HepG2 (cell line): ENCODE data around the gene YEATS4. TPM values are rescaled to one million over a fixed set of nuclear protein-coding genes. Genes with fewer than 3 reads are reported as not detected.

Experiments
- EP300 ChIP-seq, 3 experiments: sonication (generic) in 1 of 3; formaldehyde crosslinking in 1 of 3; IDR thresholded peaks; 2 replicates each; pipeline versions ENCODE4 v1.5.1 to v1.6.1; 2011 to 2020; ENCODE audit warnings: low read depth in 2 of 3, low read length in 2 of 3, borderline replicate concordance in 1 of 3, improper control_type of control experiment in 1 of 3, mild to moderate bottlenecking in 1 of 3, missing genetic modification reagents in 1 of 3, moderate library complexity in 1 of 3
- ETV5 ChIP-seq: IDR thresholded peaks from 2 replicates; pipeline ENCODE4 v1.6.1; 2018; ENCODE audit warnings: missing biosample characterization, missing genetic modification reagents, inconsistent platforms, borderline replicate concordance
- FOXO1 ChIP-seq: sonication (generic); formaldehyde crosslinking; IDR thresholded peaks from 2 replicates; pipeline ENCODE4 v1.4.0; 2020; ENCODE audit warnings: missing genetic modification reagents
- FOXP1 ChIP-seq, 2 experiments: fragments of 450-650 bp in 1 of 2; IDR thresholded peaks; 2 replicates each; pipeline ENCODE4 v1.6.1; 2017 to 2018; ENCODE audit warnings: antibody characterized with exemption in 1 of 2
- HMG20A ChIP-seq: IDR thresholded peaks from 2 replicates; pipeline ENCODE4 v1.6.1; 2016; ENCODE audit warnings: borderline replicate concordance
- HNRNPL ChIP-seq: fragments of 200-400 bp; formaldehyde crosslinking; IDR thresholded peaks from 2 replicates; pipeline ENCODE4 v1.6.1; 2017; ENCODE audit warnings: mild to moderate bottlenecking, low read depth, low read length
- HOMEZ ChIP-seq: IDR thresholded peaks from 2 replicates; pipeline ENCODE4 v1.6.1; 2016; ENCODE audit warnings: low read depth
- HOXD1 ChIP-seq: sonication (generic); formaldehyde crosslinking; IDR thresholded peaks from 2 replicates; pipeline ENCODE4 v1.5.0; 2020; ENCODE audit warnings: missing genetic modification reagents
- IRF2 ChIP-seq: IDR thresholded peaks from 2 replicates; pipeline ENCODE4 v1.6.1; 2018; ENCODE audit warnings: missing genetic modification reagents, missing compliant biosample characterization
- KLF16 ChIP-seq, 2 experiments: sonication (generic) in 1 of 2; formaldehyde crosslinking in 1 of 2; IDR thresholded peaks; 2 replicates each; pipeline versions ENCODE4 v1.6.1 to v1.8.0; 2016 to 2023; ENCODE audit warnings: missing genetic modification reagents in 2 of 2, missing compliant biosample characterization in 1 of 2
- MYPOP ChIP-seq: sonication (generic); formaldehyde crosslinking; IDR thresholded peaks from 2 replicates; pipeline ENCODE4 v1.8.1; 2023; ENCODE audit warnings: mild to moderate bottlenecking, moderate library complexity, missing genetic modification reagents
- PRPF4 ChIP-seq: fragments of 200-400 bp; formaldehyde crosslinking; IDR thresholded peaks from 2 replicates; pipeline ENCODE4 v1.6.1; 2016; ENCODE audit warnings: low read length, low read depth; ENCODE audit not compliant: poor library complexity, severe bottlenecking
- RBFOX2 ChIP-seq: fragments of 200-400 bp; formaldehyde crosslinking; IDR thresholded peaks from 2 replicates; pipeline ENCODE4 v1.6.1; 2017; ENCODE audit warnings: low read depth, mild to moderate bottlenecking, low read length
- SOX6 ChIP-seq, 2 experiments: fragments of 450-650 bp in 1 of 2; sonication (generic) in 1 of 2; formaldehyde crosslinking in 1 of 2; IDR thresholded peaks; 2 replicates each; pipeline versions ENCODE4 v1.4.0 to v1.6.1; 2017 to 2020; ENCODE audit warnings: antibody characterized with exemption in 1 of 2, mild to moderate bottlenecking in 1 of 2, missing genetic modification reagents in 1 of 2
- TEAD2 ChIP-seq: sonication (generic); formaldehyde crosslinking; IDR thresholded peaks from 2 replicates; pipeline ENCODE4 v1.9.0; 2021; ENCODE audit warnings: missing genetic modification reagents
- TOPORS ChIP-seq: sonication (generic); formaldehyde crosslinking; IDR thresholded peaks from 2 replicates; pipeline ENCODE4 v1.8.0; 2023; ENCODE audit warnings: mild to moderate bottlenecking, missing genetic modification reagents
- ZNF136 ChIP-seq: sonication (generic); formaldehyde crosslinking; IDR thresholded peaks from 2 replicates; pipeline ENCODE4 v1.8.1; 2022; ENCODE audit warnings: low read depth, mild to moderate bottlenecking, moderate library complexity, missing genetic modification reagents
- ZNF18 ChIP-seq: sonication (generic); formaldehyde crosslinking; IDR thresholded peaks from 2 replicates; pipeline ENCODE4 v1.8.0; 2022; ENCODE audit warnings: mild to moderate bottlenecking, missing genetic modification reagents; ENCODE audit not compliant: insufficient replicate concordance
- ZNF225 ChIP-seq: sonication (generic); formaldehyde crosslinking; IDR thresholded peaks from 2 replicates; pipeline ENCODE4 v1.4.0; 2020; ENCODE audit warnings: mild to moderate bottlenecking, missing genetic modification reagents
- ZNF329 ChIP-seq: sonication (generic); formaldehyde crosslinking; IDR thresholded peaks from 2 replicates; pipeline ENCODE4 v1.9.0; 2021; ENCODE audit warnings: low read depth, mild to moderate bottlenecking, missing genetic modification reagents
- ZNF615 ChIP-seq: sonication (generic); formaldehyde crosslinking; IDR thresholded peaks from 2 replicates; pipeline ENCODE4 v1.5.0; 2020; ENCODE audit warnings: mild to moderate bottlenecking, missing genetic modification reagents, borderline replicate concordance
- ZNF740 ChIP-seq: sonication (generic); formaldehyde crosslinking; IDR thresholded peaks from 2 replicates; pipeline ENCODE4 v1.4.0; 2020; ENCODE audit warnings: missing genetic modification reagents
- ZNF788 ChIP-seq: sonication (generic); formaldehyde crosslinking; IDR thresholded peaks from 2 replicates; pipeline ENCODE4 v1.5.0; 2020; ENCODE audit warnings: mild to moderate bottlenecking, missing genetic modification reagents, borderline replicate concordance
- polyA plus RNA-seq, 8 experiments: library from polyadenylated mRNA; depleted of rRNA in 3 of 8; stranded (reverse) in 7 of 8; unstranded in 1 of 8; fragments of >200 nt; fragmentation: Illumina TruSeq in 4 of 8; extraction: Trizol in 4 of 8; gene quantifications; 2 replicates each; pipeline versions ENCODE4 v1.2.1 to v1.2.3, GENCODE V29; 2011 to 2016; ENCODE audit warnings: low read depth in 4 of 8, missing spikeins in 1 of 8, mixed read lengths in 1 of 8; ENCODE audit not compliant: insufficient read depth in 1 of 8
- total RNA-seq, 5 experiments: library from RNA; depleted of rRNA; stranded (reverse); fragments of >200 nt; fragmentation: Illumina TruSeq; extraction: Trizol; gene quantifications; 2 replicates each; pipeline ENCODE4 v1.2.3, GENCODE V29; 2016; ENCODE audit warnings: low read depth in 1 of 5

Gene YEATS4
- total and polyA plus RNA-seq, 2 of the 13 experiments (the other 11 are each of a cell fraction or from before 2014, with no cell fraction given) = 16.8 to 45.0 TPM

- 0 out of 2 replicates have a peak, but pooled peaks have one; percentile 54 for TF ChIP-seq HOMEZ (CRISPR knock-in tag)
- peak; percentile 57; the same call in 1 of the 2 replicates for TF ChIP-seq ETV5 (CRISPR knock-in tag)
- TF ChIP-seq HOXD1 (CRISPR knock-in tag) = no peak
- no peak for TF ChIP-seq PRPF4
- TF ChIP-seq ZNF225 (CRISPR knock-in tag) = no peak
- peak; percentile 63 for TF ChIP-seq IRF2 (CRISPR knock-in tag)
- 0 out of 2 replicates have a peak, but pooled peaks have one; percentile 10 for TF ChIP-seq HNRNPL
- no peak for TF ChIP-seq ZNF136 (CRISPR knock-in tag)
- TF ChIP-seq RBFOX2 = peak; percentile 48
- peak; percentile 25; the same call in 1 of the 2 replicates for TF ChIP-seq FOXO1 (CRISPR knock-in tag)
- no peak for TF ChIP-seq ZNF615
- TF ChIP-seq ZNF740 (CRISPR knock-in tag) = no peak
- no peak for TF ChIP-seq SOX6 (IDR thresholded peaks at IDR 0.05)
- TF ChIP-seq SOX6 (CRISPR knock-in tag; IDR thresholded peaks at IDR 0.05) = peak; percentile 61; the same call in 1 of the 2 replicates
- no peak for TF ChIP-seq TOPORS
- no peak for TF ChIP-seq ZNF788 (CRISPR knock-in tag)
- no peak for TF ChIP-seq ZNF329
- 0 out of 4 replicates have a peak, but pooled peaks of 1 of the 2 experiments have one; percentile 20 for TF ChIP-seq EP300 (IDR thresholded peaks at IDR 0.05; ENCODE audit: low read depth in 2 of 2, low read length in 2 of 2)
- no peak for TF ChIP-seq EP300 (CRISPR knock-in tag; IDR thresholded peaks at IDR 0.05; ENCODE audit: borderline replicate concordance)
- no peak for TF ChIP-seq TEAD2
- TF ChIP-seq ZNF18 (CRISPR knock-in tag) = peak; percentile 48
- no peak; a peak in 1 of 4 replicates for TF ChIP-seq KLF16 (CRISPR knock-in tag; IDR thresholded peaks at IDR 0.05)
- peak; percentile 17; the same call in 1 of the 2 replicates for TF ChIP-seq MYPOP (CRISPR knock-in tag)
- TF ChIP-seq HMG20A (CRISPR knock-in tag) = peak; percentile 38; the same call in 1 of the 2 replicates
- TF ChIP-seq FOXP1 (IDR thresholded peaks at IDR 0.05) = peak; percentile 60; the same call in 1 of the 2 replicates
- peak; percentile 78 for TF ChIP-seq FOXP1 (CRISPR knock-in tag; IDR thresholded peaks at IDR 0.05)
Measured at GRCh38 chr12:69329669-69330428, 29.7 kb upstream of the YEATS4 start (continued).
